Astrocyte (in vitro differentiated cells and primary cell): ENCODE results near the gene BEST1. TPM values are rescaled to one million over a fixed set of nuclear protein-coding genes. Genes with fewer than 3 reads are reported as not detected.

Experiments
- DNase-seq: peaks from one replicate; pipeline ENCODE4 v3.0.0-alpha.2; 2010; ENCODE audit warnings: low read depth
- FAIRE-seq: peaks from 2 replicates; lab custom pipeline; 2011; peaks lifted over from hg19 to GRCh38; lab: Jason Lieb, UNC
- H2AFZ ChIP-seq: 2 replicates; pipeline ENCODE4 v1.6.0; 2012; ENCODE audit warnings: low read depth, low read length, inconsistent platforms
- H3K27ac ChIP-seq: 2 replicates; pipeline ENCODE4 v1.5.1; 2011; ENCODE audit warnings: low read depth, low read length, inconsistent platforms
- H3K27me3 ChIP-seq: 2 replicates; pipeline ENCODE4 v1.6.0; 2011; ENCODE audit warnings: low read length, inconsistent platforms; ENCODE audit not compliant: insufficient read depth
- H3K36me3 ChIP-seq: 2 replicates; pipeline ENCODE4 v1.5.1; 2011; ENCODE audit warnings: low read length, inconsistent platforms; ENCODE audit not compliant: insufficient read depth
- H3K4me1 ChIP-seq: 2 replicates; pipeline ENCODE4 v1.5.1; 2011; ENCODE audit warnings: low read length, inconsistent platforms; ENCODE audit not compliant: insufficient read depth
- H3K4me2 ChIP-seq: 2 replicates; pipeline ENCODE4 v1.6.0; 2012; ENCODE audit warnings: low read length, inconsistent platforms
- H3K4me3 ChIP-seq: 2 replicates; pipeline ENCODE4 v1.5.1; 2011; ENCODE audit warnings: low read depth, mild to moderate bottlenecking, low read length, inconsistent platforms; ENCODE audit not compliant: insufficient read depth
- H3K79me2 ChIP-seq: 2 replicates; pipeline ENCODE4 v1.6.0; 2012; ENCODE audit warnings: mild to moderate bottlenecking, low read length, inconsistent platforms; ENCODE audit not compliant: insufficient read depth
- H3K9ac ChIP-seq: 2 replicates; pipeline ENCODE4 v1.6.0; 2012; ENCODE audit warnings: mild to moderate bottlenecking, low read length, inconsistent platforms
- H3K9me3 ChIP-seq: 2 replicates; pipeline ENCODE4 v1.5.1; 2012; ENCODE audit warnings: low read depth, mild to moderate bottlenecking, low read length, inconsistent platforms; ENCODE audit not compliant: insufficient read depth
- H4K20me1 ChIP-seq: 2 replicates; pipeline ENCODE4 v1.6.0; 2012; ENCODE audit warnings: low read length, inconsistent platforms; ENCODE audit not compliant: insufficient read depth
- H3K27ac Mint-ChIP-seq: one replicate; pipeline ENCODE4 v1.8.0; 2021; ENCODE audit warnings: mild to moderate bottlenecking, mixed read lengths; ENCODE audit not compliant: unreplicated experiment
- H3K27me3 Mint-ChIP-seq: one replicate; pipeline ENCODE4 v1.8.0; 2021; ENCODE audit warnings: low read depth, mixed read lengths; ENCODE audit not compliant: unreplicated experiment
- H3K36me3 Mint-ChIP-seq: one replicate; pipeline ENCODE4 v1.8.0; 2021; ENCODE audit warnings: low read depth, mixed read lengths; ENCODE audit not compliant: unreplicated experiment
- H3K4me1 Mint-ChIP-seq: one replicate; pipeline ENCODE4 v1.8.0; 2021; ENCODE audit warnings: low read depth, mixed read lengths; ENCODE audit not compliant: unreplicated experiment
- H3K4me3 Mint-ChIP-seq: one replicate; pipeline ENCODE4 v1.8.0; 2021; ENCODE audit warnings: mild to moderate bottlenecking, moderate library complexity, mixed read lengths; ENCODE audit not compliant: unreplicated experiment
- H3K9me3 Mint-ChIP-seq: one replicate; pipeline ENCODE4 v1.8.0; 2021; ENCODE audit warnings: mild to moderate bottlenecking, mixed read lengths; ENCODE audit not compliant: unreplicated experiment
- EZH2 ChIP-seq: IDR thresholded peaks from 2 replicates; pipeline ENCODE4 v1.6.1; 2012; ENCODE audit warnings: mild to moderate bottlenecking, low read length, inconsistent platforms; ENCODE audit not compliant: insufficient read depth
- total RNA-seq: library from RNA; stranded (reverse); gene quantifications from 2 replicates; pipeline ENCODE4 v1.2.1, GENCODE V29; 2021
- TF ChIP-seq, protein P1 (sequence below): IDR thresholded peaks from 2 replicates; pipeline ENCODE4 v1.5.1; 2011; ENCODE audit warnings: low read depth, mild to moderate bottlenecking, inconsistent platforms, low read length, moderate library complexity; ENCODE audit not compliant: insufficient read depth

Gene BEST1
- total RNA-seq, 1 donor from 2014 or later = 0.66 TPM

- DNase-seq = no peak
- no peak for FAIRE-seq
- Mint-ChIP-seq H3K27me3 (peaks cover 32% of the 10 kb centered on the region), H3K4me3 (no peak overlapping the region), H3K4me1 (peaks cover 4% of the 10 kb centered on the region), H3K27ac (no peak overlapping the region), H3K9me3 (peaks cover 1% of the 10 kb centered on the region), H3K36me3 (peaks cover 3% of the 10 kb centered on the region)
- H2AFZ ChIP-seq = no peak overlapping the region
- no peaks in the 10 kb centered on the region for H3K36me3 ChIP-seq
- no peaks in the 10 kb centered on the region for H4K20me1 ChIP-seq
- no peak overlapping the region for H3K4me3 ChIP-seq
- H3K4me2 ChIP-seq = no peak overlapping the region
- TF ChIP-seq, protein P1, sequence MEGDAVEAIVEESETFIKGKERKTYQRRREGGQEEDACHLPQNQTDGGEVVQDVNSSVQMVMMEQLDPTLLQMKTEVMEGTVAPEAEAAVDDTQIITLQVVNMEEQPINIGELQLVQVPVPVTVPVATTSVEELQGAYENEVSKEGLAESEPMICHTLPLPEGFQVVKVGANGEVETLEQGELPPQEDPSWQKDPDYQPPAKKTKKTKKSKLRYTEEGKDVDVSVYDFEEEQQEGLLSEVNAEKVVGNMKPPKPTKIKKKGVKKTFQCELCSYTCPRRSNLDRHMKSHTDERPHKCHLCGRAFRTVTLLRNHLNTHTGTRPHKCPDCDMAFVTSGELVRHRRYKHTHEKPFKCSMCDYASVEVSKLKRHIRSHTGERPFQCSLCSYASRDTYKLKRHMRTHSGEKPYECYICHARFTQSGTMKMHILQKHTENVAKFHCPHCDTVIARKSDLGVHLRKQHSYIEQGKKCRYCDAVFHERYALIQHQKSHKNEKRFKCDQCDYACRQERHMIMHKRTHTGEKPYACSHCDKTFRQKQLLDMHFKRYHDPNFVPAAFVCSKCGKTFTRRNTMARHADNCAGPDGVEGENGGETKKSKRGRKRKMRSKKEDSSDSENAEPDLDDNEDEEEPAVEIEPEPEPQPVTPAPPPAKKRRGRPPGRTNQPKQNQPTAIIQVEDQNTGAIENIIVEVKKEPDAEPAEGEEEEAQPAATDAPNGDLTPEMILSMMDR = no peak
- TF ChIP-seq EZH2 = no peak
- no peaks in the 10 kb centered on the region for H3K9me3 ChIP-seq
- H3K79me2 ChIP-seq = no peaks in the 10 kb centered on the region
- H3K9ac ChIP-seq = no peak overlapping the region
- H3K27ac ChIP-seq = no peak overlapping the region
- H3K27me3 ChIP-seq = no peaks in the 10 kb centered on the region
- no peaks in the 10 kb centered on the region for H3K4me1 ChIP-seq
Measured at GRCh38 chr11:61905801-61906521, 44.2 kb upstream of the BEST1 start.

- Histone ChIP-seq H3K4me2 (no peak overlapping the region), H4K20me1 (no peaks in the 10 kb centered on the region), H3K4me1 (no peaks in the 10 kb centered on the region), H3K27me3 (no peaks in the 10 kb centered on the region), H3K9ac (no peak overlapping the region), H3K27ac (no peak overlapping the region), H2AFZ (no peak overlapping the region), H3K9me3 (no peaks in the 10 kb centered on the region), H3K79me2 (no peaks in the 10 kb centered on the region), H3K4me3 (no peak overlapping the region), H3K36me3 (no peaks in the 10 kb centered on the region)
- H3K27ac Mint-ChIP-seq = no peak overlapping the region
- peaks cover 3% of the 10 kb centered on the region for H3K36me3 Mint-ChIP-seq
- FAIRE-seq = no peak
- peaks cover 1% of the 10 kb centered on the region for H3K9me3 Mint-ChIP-seq
- H3K27me3 Mint-ChIP-seq = peaks cover 36% of the 10 kb centered on the region
- TF ChIP-seq, protein P1 = no peak
- TF ChIP-seq EZH2 = no peak
- DNase-seq = no peak
- H3K4me3 Mint-ChIP-seq = no peak overlapping the region
- H3K4me1 Mint-ChIP-seq = peaks cover 4% of the 10 kb centered on the region
Measured at GRCh38 chr11:61906522-61906909, 43.6 kb upstream of the BEST1 start.

DNA sequence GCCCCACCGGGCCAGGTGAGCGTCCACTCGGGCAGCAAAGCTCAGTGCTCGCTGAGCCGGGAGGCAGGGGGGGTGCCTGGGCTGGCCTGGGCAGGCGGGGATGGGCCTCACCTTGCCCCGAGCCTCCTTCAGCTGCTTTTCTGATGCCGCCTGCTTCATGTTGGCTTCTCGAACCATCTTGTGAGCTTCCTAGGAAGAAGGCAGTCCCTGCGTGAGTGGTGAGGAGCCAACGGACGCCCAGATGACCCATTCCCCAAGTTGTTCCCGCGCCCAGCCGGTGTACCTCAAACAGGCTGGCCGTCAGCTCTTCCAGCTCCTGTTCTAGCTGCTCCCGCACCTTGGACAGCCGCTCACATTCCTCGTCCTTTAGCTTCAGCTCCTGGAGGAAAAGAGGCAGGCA lies 42.9 kb upstream of the BEST1 start:
- H3K36me3 Mint-ChIP-seq = peaks cover 3% of the 10 kb centered on the region
- Histone ChIP-seq H3K9ac (no peak overlapping the region), H3K36me3 (no peaks in the 10 kb centered on the region), H4K20me1 (no peaks in the 10 kb centered on the region), H3K9me3 (no peaks in the 10 kb centered on the region), H2AFZ (no peak overlapping the region), H3K4me1 (no peaks in the 10 kb centered on the region), H3K4me2 (no peak overlapping the region), H3K27ac (no peak overlapping the region), H3K27me3 (no peaks in the 10 kb centered on the region), H3K4me3 (no peak overlapping the region), H3K79me2 (no peaks in the 10 kb centered on the region)
- H3K4me1 Mint-ChIP-seq = peaks cover 4% of the 10 kb centered on the region
- no peak for DNase-seq
- H3K27me3 Mint-ChIP-seq = peaks cover 40% of the 10 kb centered on the region
- no peak overlapping the region for H3K4me3 Mint-ChIP-seq
- H3K9me3 Mint-ChIP-seq = peaks cover 1% of the 10 kb centered on the region
- H3K27ac Mint-ChIP-seq = no peak overlapping the region
- TF ChIP-seq, protein P1 = no peak
- TF ChIP-seq EZH2 = no peak
- FAIRE-seq = no peak
